ENCODE measurements around the gene ZNF775. TPM values are rescaled to one million over a fixed set of nuclear protein-coding genes. Genes with fewer than 3 reads are reported as not detected.

The ZNF775 gene
- polyA plus RNA-seq, 3 donors: 1.3 to 2.7 (median 1.4) TPM

DNA sequence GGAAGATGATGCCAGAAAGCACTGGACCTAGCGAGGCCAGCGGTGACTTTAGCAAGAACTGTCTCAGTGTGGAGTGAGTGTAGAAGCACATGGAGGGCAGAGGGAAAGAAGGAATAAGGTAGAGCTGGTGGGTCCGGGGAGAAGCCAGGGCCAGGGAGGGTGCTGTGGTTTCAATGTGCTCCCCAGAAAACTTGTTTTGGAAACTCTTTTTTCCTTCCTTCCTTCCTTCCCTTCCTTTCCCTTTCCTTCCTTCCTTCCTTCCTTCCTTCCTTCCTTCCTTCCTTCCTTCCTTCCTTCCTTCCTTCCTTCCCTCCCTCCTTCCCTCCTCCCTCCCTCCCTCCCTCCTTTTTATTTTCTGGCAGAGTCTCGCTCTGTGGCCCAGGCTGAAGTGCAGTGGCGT, 32.2 kb upstream of the ZNF775 start:
- Histone ChIP-seq H3K4me2 (replicated peaks; ENCODE audit: extremely low read depth, low read length, poor library complexity, severe bottlenecking) (no peak overlapping the region), H4K20me1 (ENCODE audit: insufficient read depth, low read length) (no peaks in the 10 kb centered on the region), H3K4me3 (replicated peaks in 1 of 3; ENCODE audit: low read depth in 2 of 3, low read length in 3 of 3) (no peak overlapping the region), H3K4me1 (ENCODE audit: control insufficient read depth in 1 of 2, insufficient read depth in 2 of 2, low read length in 2 of 2) (no peaks in the 10 kb centered on the region), H2AFZ (ENCODE audit: insufficient read depth, low read depth, low read length, poor library complexity, severe bottlenecking) (no peak overlapping the region), H3K9me3 (replicated peaks in 1 of 2; ENCODE audit: control insufficient read depth in 1 of 2, insufficient read depth in 1 of 2, low read length in 2 of 2) (peaks cover 10 to 22% of the 10 kb centered on the region in 2 donors), H3K36me3 (replicated peaks in 1 of 2; ENCODE audit: control insufficient read depth in 1 of 2, insufficient read depth in 2 of 2, low read length in 2 of 2) (no peaks in the 10 kb centered on the region), H3K27me3 (ENCODE audit: control insufficient read depth in 2 of 2, insufficient read depth in 2 of 2, low read length in 2 of 2) (peaks cover 13 to 15% of the 10 kb centered on the region in 2 donors), H3K27ac (ENCODE audit: low read depth in 1 of 2, low read length in 2 of 2) (no peak overlapping the region), H3K9ac (ENCODE audit: insufficient read depth, low read length, poor library complexity, severe bottlenecking) (no peak overlapping the region), H3K79me2 (ENCODE audit: insufficient read depth, low read length) (no peaks in the 10 kb centered on the region)
- no peak overlapping the region for H3K27ac Mint-ChIP-seq
- no peak overlapping the region for H3K4me3 Mint-ChIP-seq
- peaks cover 0 to 26% (median 15%) of the 10 kb centered on the region in 7 donors for H3K9me3 Mint-ChIP-seq
- WGBS (ENCODE audit: insufficient coverage): 94% methylated on average over 2 of the region's 5 CpGs
- peaks cover 2% of the 10 kb centered on the region for H3K4me1 Mint-ChIP-seq
- H3K36me3 Mint-ChIP-seq: no peaks in the 10 kb centered on the region
- TF ChIP-seq, protein P1, sequence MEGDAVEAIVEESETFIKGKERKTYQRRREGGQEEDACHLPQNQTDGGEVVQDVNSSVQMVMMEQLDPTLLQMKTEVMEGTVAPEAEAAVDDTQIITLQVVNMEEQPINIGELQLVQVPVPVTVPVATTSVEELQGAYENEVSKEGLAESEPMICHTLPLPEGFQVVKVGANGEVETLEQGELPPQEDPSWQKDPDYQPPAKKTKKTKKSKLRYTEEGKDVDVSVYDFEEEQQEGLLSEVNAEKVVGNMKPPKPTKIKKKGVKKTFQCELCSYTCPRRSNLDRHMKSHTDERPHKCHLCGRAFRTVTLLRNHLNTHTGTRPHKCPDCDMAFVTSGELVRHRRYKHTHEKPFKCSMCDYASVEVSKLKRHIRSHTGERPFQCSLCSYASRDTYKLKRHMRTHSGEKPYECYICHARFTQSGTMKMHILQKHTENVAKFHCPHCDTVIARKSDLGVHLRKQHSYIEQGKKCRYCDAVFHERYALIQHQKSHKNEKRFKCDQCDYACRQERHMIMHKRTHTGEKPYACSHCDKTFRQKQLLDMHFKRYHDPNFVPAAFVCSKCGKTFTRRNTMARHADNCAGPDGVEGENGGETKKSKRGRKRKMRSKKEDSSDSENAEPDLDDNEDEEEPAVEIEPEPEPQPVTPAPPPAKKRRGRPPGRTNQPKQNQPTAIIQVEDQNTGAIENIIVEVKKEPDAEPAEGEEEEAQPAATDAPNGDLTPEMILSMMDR (IDR thresholded peaks at IDR 0.05): no peak
- peaks cover 17 to 29% (median 21%) of the 10 kb centered on the region in 3 donors for H3K27me3 Mint-ChIP-seq (ENCODE audit: low read depth in 3 of 3)
- intact Hi-C loops (cut with micrococcal nuclease): loop anchor here in 1 of 2 donors (10.0 kb wide), 1 partner anchor 48 kb away; no protein-coding TSS in a partner anchor
- DNase-seq: no peak

DNA sequence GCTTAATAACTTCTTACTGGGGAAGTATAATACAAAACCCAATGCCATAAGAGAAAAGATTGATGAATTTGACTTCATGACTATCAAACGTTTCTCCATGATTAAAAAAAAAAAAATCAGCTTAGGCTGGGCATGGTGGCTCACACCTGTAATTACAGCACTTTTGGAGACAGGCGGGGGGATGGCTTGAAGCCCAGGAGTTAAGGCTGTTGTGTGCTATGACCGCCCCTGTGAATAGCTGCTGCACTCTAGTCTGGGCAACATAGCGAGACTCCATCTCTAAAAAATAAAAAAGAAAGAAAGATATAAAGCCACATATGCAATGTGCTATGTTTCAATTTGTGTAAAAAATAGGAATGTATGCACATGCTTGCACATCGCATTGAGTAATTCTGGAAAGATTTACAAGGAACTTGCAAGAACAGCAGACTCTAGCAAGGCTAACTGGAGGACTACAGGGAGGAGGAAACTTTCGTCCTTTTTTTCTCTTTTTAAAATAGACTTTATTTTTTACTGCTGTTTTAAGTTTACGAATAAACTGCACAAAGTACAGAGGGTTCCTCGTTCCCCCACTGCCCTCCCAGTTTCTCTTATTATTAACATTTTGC, 27.4 kb upstream of the ZNF775 start:
- peaks cover 0 to 1% (median 1%) of the 10 kb centered on the region in 3 donors for H3K27me3 Mint-ChIP-seq (ENCODE audit: low read depth in 3 of 3)
- Histone ChIP-seq H3K4me3 (replicated peaks in 1 of 3; ENCODE audit: low read depth in 2 of 3, low read length in 3 of 3) (no peak overlapping the region), H3K27me3 (ENCODE audit: control insufficient read depth in 2 of 2, insufficient read depth in 2 of 2, low read length in 2 of 2) (no peaks in the 10 kb centered on the region), H3K27ac (ENCODE audit: low read depth in 1 of 2, low read length in 2 of 2) (no peak overlapping the region), H3K36me3 (replicated peaks in 1 of 2; ENCODE audit: control insufficient read depth in 1 of 2, insufficient read depth in 2 of 2, low read length in 2 of 2) (no peaks in the 10 kb centered on the region), H2AFZ (ENCODE audit: insufficient read depth, low read depth, low read length, poor library complexity, severe bottlenecking) (no peak overlapping the region), H4K20me1 (ENCODE audit: insufficient read depth, low read length) (no peaks in the 10 kb centered on the region), H3K4me1 (ENCODE audit: control insufficient read depth in 1 of 2, insufficient read depth in 2 of 2, low read length in 2 of 2) (no peaks in the 10 kb centered on the region), H3K79me2 (ENCODE audit: insufficient read depth, low read length) (no peaks in the 10 kb centered on the region), H3K9me3 (replicated peaks in 1 of 2; ENCODE audit: control insufficient read depth in 1 of 2, insufficient read depth in 1 of 2, low read length in 2 of 2) (no peaks in the 10 kb centered on the region), H3K4me2 (replicated peaks; ENCODE audit: extremely low read depth, low read length, poor library complexity, severe bottlenecking) (no peak overlapping the region), H3K9ac (ENCODE audit: insufficient read depth, low read length, poor library complexity, severe bottlenecking) (no peak overlapping the region)
- no peak overlapping the region for H3K4me3 Mint-ChIP-seq
- no peak for DNase-seq
- intact Hi-C loops (cut with micrococcal nuclease): loop anchor here in 1 of 2 donors (5.0 kb wide), 1 partner anchor 36 kb away; no protein-coding TSS in a partner anchor
- H3K9me3 Mint-ChIP-seq: peaks cover 0 to 4% (median 0%) of the 10 kb centered on the region in 7 donors
- H3K27ac Mint-ChIP-seq: no peak overlapping the region
- no peaks in the 10 kb centered on the region for H3K36me3 Mint-ChIP-seq
- WGBS (ENCODE audit: insufficient coverage): 60% methylated on average over 1 of the region's 8 CpGs
- H3K4me1 Mint-ChIP-seq: peaks cover 8% of the 10 kb centered on the region
- TF ChIP-seq, protein P1 (IDR thresholded peaks at IDR 0.05): no peak
